Kidney capillary endothelial cell (primary cell): ENCODE results near the gene SAFB.

ENCODE experiments used
- DNase-seq: peaks from one replicate; pipeline ENCODE4 v3.0.0-alpha.2; 2018; ENCODE audit warnings: low spot score

SAFB gene

DNA sequence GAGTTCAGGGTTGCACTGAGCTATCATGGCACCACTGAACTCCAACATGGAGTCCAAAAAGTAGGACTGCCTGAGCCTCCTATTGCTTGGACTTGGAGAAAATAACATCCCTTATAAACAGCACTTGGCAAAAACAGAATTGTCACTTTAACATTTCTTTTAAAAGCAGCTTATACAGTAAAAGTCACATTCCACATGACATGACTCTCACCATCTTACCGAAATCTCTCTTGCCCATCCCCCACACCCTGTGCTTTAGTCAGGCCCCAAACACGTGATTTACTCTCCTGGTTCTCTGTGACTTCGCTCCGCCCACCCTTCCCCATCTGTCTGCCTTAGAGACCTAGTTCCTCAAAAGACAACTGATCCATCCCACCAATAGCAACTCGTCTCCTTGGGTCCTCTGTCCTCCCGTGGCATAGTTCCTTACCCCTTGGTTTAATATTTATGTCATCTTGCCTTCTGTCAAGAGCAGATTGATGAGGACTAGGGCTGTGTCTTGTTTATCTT, 4.6 kb downstream of the SAFB start:
- DNase-seq = no peak

DNA sequence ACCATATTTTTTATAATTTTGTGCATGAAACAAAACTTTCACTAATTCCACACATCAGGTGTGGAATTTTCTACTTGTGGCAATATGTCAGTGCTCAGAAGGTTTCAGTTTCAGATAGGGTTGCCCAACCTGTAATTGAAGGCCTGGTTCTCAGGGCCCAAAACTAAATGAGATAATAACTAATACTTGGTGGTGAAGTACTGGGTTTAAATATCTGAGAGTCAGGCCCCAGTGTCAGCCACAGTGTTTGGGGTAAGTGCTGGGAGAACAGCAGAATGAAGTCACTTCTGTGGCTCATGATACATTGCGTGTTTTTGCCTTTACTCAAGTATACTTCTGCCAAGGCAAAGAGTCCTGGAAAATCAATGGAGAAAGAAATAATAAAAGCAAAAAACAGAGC, 5.6 kb downstream of the SAFB start:
- no peak for DNase-seq

DNA sequence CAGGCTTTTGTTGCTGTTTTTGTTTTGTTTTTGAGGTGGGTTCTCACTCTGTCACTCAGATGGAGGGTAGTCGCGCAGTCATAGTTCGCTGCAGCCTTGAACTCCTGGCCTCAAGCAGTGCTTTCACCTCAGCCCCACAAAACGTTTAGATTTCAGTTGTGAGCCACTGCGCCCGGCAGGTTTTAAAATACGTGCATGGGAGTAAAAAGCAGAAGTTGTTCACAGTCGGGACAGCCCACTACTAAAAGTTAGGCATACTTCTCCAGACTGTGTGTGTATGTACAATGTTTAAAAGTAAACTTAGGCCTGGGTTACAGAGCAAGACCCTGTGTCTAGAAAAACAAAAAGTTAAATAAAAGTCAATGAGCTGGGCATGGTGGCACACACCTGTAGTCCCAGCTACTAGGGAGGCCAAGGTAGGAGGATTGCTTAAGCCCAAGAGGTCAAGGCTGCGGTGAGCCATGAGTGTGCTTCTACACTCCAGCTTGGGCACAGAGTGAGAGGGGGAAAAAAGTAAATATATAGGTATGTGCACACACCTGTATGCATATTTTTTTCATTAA, 6.1 kb downstream of the SAFB start:
- DNase-seq = no peak

DNA sequence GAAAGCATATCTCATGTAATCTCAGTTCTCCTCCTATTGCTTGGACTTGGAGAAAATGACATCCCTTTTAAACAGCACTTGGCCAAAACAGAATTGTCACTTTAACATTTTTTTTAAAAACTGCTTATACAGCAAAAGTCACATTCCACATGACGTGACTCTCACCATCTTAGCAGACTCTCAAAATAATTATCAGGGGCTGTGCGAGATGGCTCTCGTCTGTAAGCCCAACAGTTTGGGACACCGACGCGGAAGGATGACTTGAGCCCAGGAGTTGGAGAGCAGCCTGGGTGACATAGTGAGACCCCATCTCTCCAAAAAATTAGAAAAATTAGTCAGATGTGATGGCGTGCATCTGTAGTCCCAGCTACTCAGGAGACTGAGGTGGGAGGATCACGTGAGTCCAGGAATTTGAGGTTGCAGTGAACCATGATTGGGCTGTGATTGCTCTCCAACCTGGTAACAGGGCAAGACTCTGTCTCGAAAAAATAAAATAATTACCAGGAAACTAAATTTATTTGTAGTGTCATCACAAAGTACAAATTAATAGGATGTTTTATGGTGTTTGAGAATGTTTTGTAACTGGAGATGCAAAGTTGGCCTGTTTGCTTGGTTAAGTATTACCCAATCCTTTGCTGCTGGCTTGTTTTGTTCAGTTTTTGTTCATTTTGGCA, 8.8 kb downstream of the SAFB start:
- DNase-seq = no peak

DNA sequence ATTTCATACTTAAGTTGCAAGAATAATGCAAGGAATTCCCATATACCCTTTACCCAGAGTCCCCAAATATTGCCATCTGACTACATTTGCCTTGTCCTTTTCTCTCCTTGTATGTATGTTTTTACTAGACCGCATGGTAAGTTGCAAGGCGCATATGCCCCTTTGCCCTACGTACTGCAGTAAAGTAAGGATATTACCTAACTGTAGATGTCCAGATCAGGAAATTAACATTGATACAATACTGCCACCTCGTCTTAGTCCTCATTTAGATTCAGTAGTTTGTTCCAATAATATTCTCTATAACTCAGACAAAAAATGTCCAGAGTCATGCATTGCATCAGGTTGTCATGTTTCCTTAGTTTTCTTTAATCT, 9.3 kb downstream of the SAFB start:
- DNase-seq = no peak

DNA sequence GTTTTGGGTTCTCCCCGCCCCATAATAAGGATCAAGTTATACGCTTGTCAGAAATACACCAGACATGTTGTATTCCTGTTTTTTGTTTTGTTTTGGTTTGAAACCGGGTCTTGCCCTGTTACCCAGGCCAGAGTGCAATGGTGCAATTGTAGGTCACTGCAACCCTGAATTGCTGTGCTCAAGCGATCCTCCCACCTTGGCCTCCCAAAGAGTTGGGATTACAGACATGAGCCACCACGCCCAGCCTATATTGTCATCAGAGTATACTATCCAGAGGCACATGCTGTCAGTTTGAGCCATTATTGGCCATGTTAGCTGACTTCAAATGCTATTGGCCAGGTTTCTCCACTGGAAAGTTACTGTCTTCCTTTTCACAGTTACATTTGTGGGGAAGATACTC, 9.8 kb downstream of the SAFB start:
- no peak for DNase-seq

DNA sequence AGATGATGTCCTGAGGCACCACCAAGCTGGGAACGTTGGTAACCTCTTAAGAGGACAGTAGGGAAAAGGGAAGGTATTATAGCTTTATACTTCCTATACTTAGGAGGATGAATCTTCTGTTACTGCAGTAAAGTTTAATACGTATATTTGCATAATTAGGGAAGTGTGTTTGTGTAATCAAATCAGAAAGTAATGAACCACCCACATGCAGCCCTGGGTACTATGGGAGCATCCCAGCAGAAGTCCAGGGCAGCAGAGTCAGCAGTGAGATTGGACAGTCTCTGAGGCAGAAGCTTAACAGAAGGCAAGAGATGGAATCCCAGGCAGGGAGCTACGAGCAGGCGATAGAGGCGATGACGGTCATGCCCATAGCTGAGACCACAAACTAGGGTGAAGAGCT, 12.5 kb downstream of the SAFB start:
- no peak for DNase-seq

DNA sequence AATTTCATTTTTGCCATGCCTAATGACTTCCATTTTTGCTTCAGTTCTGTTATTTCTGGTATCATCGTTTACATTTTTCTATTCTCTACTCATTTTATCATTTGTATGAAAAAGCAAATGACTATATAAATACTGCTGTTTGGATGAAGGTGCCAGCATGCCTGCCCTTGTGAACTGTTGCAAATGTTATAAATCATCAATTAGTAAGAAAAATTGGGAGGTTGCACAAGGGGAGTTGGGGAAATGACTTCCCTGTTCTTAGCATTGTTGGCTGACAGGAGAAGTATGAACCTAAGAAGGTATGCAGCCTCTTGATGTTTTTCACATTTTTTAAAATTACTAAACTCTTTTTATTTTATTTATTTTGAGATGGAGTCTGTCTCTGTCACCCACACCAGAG, 15.1 kb downstream of the SAFB start:
- no peak for DNase-seq

DNA sequence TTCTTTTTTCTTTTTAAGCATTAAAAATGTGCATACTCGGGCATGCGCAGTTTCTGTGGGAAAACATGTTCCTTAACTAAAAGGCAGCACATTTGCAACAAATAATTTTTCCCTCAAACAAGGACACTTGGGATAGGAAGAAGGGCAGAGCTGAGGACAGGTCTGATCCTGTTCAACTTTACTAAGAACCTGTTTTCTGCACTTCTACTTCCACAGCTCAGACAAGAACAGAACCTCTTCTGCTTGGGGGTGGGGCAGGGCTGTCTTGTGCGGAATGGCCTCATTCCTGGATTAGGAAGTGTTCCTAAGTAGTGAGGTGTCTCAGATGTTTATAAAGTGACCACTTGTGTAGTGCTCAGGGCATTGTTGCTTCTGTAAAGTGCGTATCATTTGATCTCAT, 18.3 kb downstream of the SAFB start:
- no peak for DNase-seq

DNA sequence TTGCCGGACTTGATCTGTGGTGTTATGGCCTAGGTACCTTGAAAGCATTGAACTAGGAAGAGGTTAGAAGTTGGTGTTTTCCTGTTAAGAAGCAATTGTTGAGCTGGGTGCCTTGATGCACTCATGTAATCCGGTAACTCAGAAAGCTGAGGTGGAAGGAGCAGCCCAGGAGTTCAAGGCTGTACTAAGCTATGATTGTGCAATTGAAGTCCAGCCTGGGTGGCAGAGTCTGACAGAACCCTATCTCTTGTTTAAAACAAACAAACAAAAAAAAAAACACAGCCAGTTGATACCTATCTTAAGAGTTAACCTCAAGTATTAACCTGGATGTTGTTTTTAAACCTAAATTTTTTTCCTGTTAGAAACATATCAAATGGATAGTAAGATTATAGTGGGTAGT, 19.3 kb downstream of the SAFB start:
- no peak for DNase-seq

DNA sequence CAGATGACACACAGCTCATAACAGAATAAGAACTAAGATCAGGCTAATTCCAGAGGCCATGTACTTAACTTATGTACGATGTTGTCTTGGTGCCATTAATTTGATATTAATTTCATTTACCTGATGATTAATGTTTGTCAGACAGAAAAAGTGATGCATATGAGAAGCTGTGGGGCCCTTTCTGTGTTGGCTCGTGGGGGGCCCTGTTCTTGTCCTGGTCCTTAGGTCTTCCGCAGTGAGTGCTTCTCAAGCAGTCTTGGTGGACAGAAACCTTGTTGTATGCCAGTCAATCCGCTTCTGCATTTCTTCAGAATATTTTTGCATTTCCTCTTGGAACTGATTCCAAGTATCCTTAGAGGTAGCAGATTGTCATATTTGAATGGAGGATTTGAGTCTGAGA, 20.2 kb downstream of the SAFB start:
- DNase-seq = no peak

DNA sequence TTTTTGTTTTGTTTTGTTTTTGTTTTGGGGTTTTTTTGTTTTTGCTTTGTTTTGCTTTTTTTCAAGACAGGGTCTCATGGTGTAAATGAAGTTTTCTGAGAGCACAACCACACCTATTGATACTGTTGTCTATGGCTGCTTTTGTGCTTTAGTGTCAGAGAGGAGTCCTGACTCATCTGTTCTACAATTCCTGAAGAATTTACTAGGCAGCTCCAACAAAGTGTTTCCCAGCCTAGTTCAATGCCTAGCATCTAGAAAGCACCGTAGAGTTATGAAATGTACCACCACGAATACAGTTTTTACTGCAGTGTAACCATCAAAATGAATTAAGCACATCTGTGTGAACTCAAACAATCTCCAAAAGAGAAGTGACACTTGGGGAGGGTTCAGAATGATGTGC, 21.2 kb downstream of the SAFB start:
- DNase-seq = no peak

DNA sequence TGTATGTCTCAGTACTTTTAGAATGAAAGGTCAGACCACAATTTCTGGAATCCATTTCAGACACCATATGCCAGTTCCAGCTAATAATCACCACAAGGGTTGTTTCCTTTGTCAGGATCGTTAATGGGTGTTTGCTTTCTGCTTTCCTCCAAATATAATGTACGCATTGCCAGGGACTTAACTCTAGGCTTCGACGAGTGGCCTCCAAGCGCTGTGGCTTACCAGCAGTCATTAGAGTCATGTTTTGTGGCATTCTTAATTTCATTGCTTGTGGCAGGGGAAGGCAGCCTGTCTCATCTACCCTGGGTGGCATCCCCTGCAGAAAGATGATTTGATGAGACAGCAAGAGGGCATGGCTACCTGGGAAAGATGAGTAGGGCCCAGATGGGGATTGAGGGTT, 22.5 kb downstream of the SAFB start:
- DNase-seq = no peak

DNA sequence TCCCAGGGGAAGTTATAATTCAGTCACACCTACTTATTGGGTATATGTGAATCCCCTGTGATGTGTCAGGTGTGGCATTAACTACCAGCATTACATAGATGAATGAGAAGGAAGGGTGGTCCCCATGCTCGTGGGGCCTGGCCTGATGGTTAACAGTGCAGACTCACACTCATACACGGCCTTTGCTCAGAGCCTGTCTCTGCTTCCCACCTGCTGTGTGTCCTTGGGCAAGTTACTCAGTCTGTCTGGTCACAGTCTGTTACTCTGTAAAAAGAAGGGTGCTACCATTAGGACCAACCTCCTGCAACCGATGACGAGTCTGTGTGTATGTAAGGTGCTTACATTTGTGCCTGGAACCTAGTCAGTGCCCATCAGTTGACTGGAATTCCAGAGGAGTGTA, 23.8 kb downstream of the SAFB start:
- no peak for DNase-seq

DNA sequence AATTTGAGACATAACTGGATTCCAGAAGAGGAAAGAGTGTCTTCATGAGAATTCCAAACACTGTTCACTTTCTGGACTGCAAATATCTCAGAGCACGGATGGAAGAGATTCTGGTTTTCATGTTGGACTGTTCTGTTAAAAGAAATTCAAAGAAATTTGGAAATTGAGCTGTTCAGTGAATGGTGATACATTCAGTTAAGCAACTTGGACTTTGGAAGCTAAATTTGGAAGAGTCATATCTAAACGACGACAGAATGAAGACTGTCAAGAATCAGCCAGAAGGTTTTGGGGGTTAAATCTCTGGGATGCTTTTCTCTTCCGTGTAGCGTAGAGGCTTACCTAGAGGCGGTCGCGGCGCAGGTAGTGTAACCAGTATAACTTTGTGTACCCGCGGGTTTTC, 25.6 kb downstream of the SAFB start:
- DNase-seq = no peak

DNA sequence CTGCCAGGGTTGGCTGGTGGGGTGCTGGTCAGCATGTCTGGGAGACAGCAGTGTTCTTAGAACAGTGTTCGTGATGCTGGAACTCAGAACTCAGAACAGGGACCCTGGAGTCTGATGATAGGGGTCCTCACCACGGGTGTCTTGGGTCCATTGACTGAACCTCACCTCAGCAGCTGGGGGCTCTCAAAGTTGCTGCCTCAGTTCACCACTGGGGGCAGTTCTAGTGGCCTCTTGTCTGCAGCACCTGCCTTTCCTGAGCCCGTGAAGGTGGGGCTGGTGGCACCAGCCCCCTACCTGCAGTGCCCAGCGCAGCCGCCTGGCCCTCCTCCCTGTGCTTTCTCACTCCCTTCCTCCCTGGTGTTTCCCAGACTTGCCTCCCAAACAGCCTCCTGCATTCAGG, 28.5 kb downstream of the SAFB start:
- no peak for DNase-seq

DNA sequence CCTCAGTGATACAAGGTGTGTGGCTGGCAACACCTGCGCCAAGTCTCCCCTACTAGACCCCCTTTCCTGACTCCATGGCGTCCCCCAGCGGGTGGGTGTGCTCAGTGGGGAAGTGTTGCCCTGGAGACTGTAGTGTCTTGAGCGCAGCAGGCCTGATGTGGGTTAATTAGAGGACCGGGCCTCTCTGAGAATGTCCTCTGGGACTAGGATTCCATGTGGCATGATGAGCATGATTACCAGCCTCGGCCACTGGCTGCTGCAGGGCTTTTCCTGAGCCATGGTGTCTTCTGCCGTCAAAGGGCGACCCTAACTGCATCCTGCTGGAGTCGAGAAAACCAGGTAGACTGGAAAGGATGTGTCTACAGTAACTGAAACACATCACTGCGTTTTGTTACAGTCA, 29.4 kb downstream of the SAFB start:
- no peak for DNase-seq

DNA sequence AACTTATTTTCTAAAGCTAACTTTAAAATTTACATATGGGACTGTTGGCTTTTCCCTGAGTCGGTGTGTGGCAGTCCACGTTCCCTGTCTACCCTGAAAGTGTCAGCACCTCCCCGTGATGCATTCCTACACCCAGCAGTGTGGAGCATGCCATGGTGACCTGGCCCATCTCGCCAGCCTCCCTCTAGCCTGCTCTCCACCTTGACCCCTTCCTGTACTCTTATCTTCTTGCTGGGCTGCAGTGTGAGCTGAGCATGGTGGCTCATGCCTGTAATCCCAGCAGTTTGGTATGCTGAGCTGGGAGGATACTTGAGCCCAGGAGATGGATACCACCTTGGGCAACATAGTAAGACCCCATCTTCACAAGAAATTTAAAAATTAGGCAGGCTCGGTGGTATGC, 32.0 kb downstream of the SAFB start:
- DNase-seq = no peak

DNA sequence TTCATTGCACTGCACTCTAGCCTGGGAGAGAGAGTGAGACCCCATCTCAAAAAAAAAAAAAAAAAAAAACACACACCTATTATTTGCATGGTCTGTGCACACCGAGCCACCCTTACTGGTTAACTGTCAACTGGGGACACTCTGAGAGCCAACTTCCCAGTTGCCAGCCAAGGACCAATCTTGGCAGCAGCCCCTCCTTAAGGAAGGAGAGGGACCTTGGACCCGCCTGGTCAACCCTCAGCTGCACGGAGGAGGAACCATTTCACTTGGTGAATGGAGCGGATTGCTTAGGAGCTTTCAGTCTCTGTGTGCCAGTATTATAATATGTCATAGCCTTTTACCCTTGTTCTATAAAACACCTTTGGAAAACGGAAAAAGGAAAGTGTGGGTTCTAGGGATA, 32.5 kb downstream of the SAFB start:
- DNase-seq = no peak

DNA sequence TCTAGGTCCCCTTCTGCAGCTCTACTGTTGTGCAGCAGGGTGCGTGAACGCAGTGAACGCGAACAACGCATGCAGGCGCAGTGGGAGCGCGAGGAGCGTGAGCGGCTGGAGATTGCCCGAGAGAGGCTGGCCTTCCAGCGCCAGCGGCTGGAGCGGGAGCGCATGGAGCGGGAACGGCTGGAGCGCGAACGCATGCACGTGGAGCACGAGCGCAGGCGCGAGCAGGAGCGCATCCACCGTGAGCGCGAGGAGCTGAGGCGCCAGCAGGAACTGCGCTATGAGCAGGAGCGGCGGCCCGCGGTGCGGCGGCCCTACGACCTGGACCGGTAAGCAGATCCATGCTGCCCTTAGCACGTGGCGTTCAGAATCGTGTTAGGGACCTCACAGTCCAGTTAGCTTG, 38.6 kb downstream of the SAFB start:
- no peak for DNase-seq

DNA sequence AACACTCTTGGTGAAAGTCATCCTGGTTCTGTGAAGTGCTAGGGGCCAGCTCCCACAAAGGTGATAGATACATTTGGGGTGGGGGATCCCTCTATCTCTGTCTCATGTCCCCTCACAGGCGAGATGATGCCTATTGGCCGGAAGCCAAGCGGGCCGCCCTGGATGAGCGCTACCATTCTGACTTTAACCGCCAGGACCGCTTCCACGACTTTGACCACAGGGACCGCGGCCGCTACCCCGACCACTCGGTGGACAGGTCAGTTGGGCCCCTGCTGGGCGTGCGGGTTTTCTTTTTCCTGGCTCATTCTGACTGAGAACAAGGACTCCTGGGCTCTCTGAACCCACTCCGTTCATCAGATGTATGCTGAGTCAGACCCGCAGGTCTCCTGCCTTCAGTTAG, 41.0 kb downstream of the SAFB start:
- DNase-seq = no peak

DNA sequence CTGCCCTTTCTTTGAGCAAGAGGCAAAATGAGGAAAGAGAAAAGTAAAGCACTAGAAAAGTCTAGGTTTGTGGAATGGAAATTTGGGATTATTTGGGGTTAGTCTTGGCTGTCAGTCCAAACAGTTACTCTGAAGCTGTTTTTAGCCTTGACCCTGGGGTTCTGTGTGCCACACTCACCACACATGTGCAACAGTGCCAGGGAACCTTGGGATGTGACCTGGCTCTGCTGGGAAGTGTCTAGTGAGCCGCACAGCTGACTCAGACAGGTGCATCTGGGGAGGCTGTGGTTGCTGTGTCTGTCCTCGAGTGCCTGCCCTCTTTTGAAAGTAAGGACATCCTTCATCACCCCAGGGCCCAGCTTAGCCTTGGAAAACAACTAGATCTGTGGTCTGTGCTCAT, 41.6 kb downstream of the SAFB start:
- DNase-seq = no peak

DNA sequence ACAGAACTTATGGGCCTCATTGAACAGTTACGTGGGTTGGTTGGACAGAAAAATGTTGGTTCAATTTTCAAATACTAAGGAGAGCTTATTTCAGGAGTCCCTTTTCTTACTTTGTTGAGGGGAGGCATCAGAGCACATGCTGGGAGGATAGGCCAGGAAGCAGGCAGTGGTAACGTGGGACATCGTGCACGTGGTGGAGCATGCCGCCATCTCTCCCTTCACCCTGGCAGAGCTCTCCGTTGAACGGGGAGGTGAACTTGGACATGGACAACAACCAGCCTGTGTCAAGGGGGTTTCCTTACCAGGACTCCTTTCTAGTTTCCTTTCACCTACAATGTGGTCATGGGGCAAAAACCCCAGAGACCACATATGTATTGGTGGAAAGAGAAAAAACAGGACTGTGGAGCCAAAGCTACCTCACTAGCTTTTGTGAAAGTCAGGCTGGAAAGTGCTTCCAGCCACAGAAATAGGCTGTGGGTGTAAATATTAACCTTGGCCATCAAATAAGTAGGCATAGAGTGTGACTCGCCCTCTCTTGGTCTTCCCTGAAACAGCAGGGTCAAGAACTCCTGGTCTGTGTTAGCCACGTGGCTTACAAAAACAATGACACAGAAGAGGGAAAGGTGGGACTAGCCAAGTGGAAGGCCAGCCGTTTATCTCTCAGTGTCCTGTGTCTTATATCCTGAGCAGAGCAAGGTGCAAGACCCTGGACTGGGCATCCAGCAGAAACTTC, 43.1 kb downstream of the SAFB start:
- DNase-seq = no peak
